Activated CD4-positive, alpha-beta T cell treated with anti-CD3 and anti-CD28 coated beads, Interleukin-10, Interleukin-2, amounts not matched to agents 100 ng/mL and 50 ng/mL, durations not matched to agents 16 hours and 8 hours (primary cell): ENCODE measurements around the gene VSIG2.
A peak's percentile ranks its signal among the peaks of the same experiment; 100 is the strongest.

Experiments used
- DNase-seq: peaks from one replicate; pipeline ENCODE4 v3.0.0-alpha.2; 2020

Gene VSIG2

GRCh38 chr11:124762624-124763155 lies 10.6 kb upstream of the VSIG2 start:
- no peak for DNase-seq

GRCh38 chr11:124762105-124762623 lies 10.1 kb upstream of the VSIG2 start, which contains the start of gene ESAM:
TSS of gene ESAM (minus strand) at chr11:124762290. CDS start at chr11:124762154, 136 bp downstream.
- peak; percentile 73 for DNase-seq

GRCh38 chr11:124761301-124762104 lies 9.4 kb upstream of the VSIG2 start:
- DNase-seq: no peak

- DNase-seq: no peak
These were observed 8.8 kb upstream of the VSIG2 start for GRCh38 chr11:124760806-124761205.

GRCh38 chr11:124760205-124760652 lies 8.2 kb upstream of the VSIG2 start:
- no peak for DNase-seq

- DNase-seq: no peak
These were observed 7.5 kb upstream of the VSIG2 start for GRCh38 chr11:124759266-124760204.

- DNase-seq: peak; percentile 74
These were observed 6.6 kb upstream of the VSIG2 start for GRCh38 chr11:124758355-124759265.

- no peak for DNase-seq
These were observed 5.3 kb upstream of the VSIG2 start for GRCh38 chr11:124757320-124757719.

- DNase-seq: no peak
These were observed 4.7 kb upstream of the VSIG2 start for GRCh38 chr11:124756753-124757227.

- no peak for DNase-seq
These were observed 4.1 kb upstream of the VSIG2 start for GRCh38 chr11:124756033-124756752.

GRCh38 chr11:124754710-124755109 lies 2.7 kb upstream of the VSIG2 start:
- DNase-seq: no peak

- no peak for DNase-seq
These were observed 2.3 kb upstream of the VSIG2 start for GRCh38 chr11:124754309-124754708.

- DNase-seq: no peak
These were observed 1.6 kb upstream of the VSIG2 start for GRCh38 chr11:124753624-124754023.

- DNase-seq: no peak
These were observed 1.1 kb upstream of the VSIG2 start for GRCh38 chr11:124753205-124753604.

GRCh38 chr11:124752471-124753102 lies 532 bp upstream of the VSIG2 start:
- DNase-seq: no peak

- no peak for DNase-seq
These were observed 689 bp downstream of the VSIG2 start for GRCh38 chr11:124751391-124751740.

GRCh38 chr11:124749912-124750311 lies 2.1 kb downstream of the VSIG2 start:
- no peak for DNase-seq

- no peak for DNase-seq
These were observed 3.3 kb downstream of the VSIG2 start for GRCh38 chr11:124748481-124749343.

- no peak for DNase-seq
These were observed 4.0 kb downstream of the VSIG2 start for GRCh38 chr11:124748100-124748418.
